Calu3 (cell line): ENCODE measurements around the gene EOMES. TPM values are rescaled to one million over a fixed set of nuclear protein-coding genes. Genes with fewer than 3 reads are reported as not detected.

ENCODE experiments used
- BruUV-seq: library from RNA; stranded (reverse); fragments of 400-500 nt; replicated peaks from 2 replicates; lab custom pipeline; 2021; lab: Mats Ljungman, UMichigan
- CTCF ChIA-PET: fragments of 300-600 bp; sonication (Branson Sonifier 250); formaldehyde crosslinking; loops from one replicate; lab custom pipeline; 2022; ENCODE audit warnings: antibody characterized with exemption; lab: Charles Lee
- DNase-seq: peaks from one replicate; pipeline ENCODE4 v3.0.0; 2022
- H3K27ac Mint-ChIP-seq: one replicate; pipeline ENCODE4 v1.8.0; 2022; ENCODE audit warnings: mixed read lengths; ENCODE audit not compliant: unreplicated experiment
- H3K27me3 Mint-ChIP-seq: one replicate; pipeline ENCODE4 v1.8.0; 2022; ENCODE audit warnings: mixed read lengths; ENCODE audit not compliant: unreplicated experiment
- H3K36me3 Mint-ChIP-seq: one replicate; pipeline ENCODE4 v1.8.0; 2022; ENCODE audit warnings: mild to moderate bottlenecking, moderate library complexity, mixed read lengths; ENCODE audit not compliant: insufficient read depth, unreplicated experiment
- H3K4me1 Mint-ChIP-seq: one replicate; pipeline ENCODE4 v1.8.0; 2022; ENCODE audit warnings: mild to moderate bottlenecking, low read depth, mixed read lengths; ENCODE audit not compliant: unreplicated experiment
- H3K4me3 Mint-ChIP-seq: one replicate; pipeline ENCODE4 v1.8.0; 2022; ENCODE audit warnings: mild to moderate bottlenecking, low read depth, moderate library complexity, mixed read lengths; ENCODE audit not compliant: unreplicated experiment
- H3K9me3 Mint-ChIP-seq: one replicate; pipeline ENCODE4 v1.8.0; 2022; ENCODE audit warnings: low read depth, mixed read lengths; ENCODE audit not compliant: unreplicated experiment
- CTCF ChIP-seq: fragments of 200-600 bp; IDR thresholded peaks from one replicate; pipeline ENCODE4 v1.8.0; 2022; ENCODE audit warnings: antibody characterized with exemption; ENCODE audit not compliant: unreplicated experiment
- intact Hi-C: fragments of 100-400 bp; cut with micrococcal nuclease; formaldehyde crosslinking; loops from one replicate; pipeline ENCODE4 v1.10.0; 2022; ENCODE audit not compliant: unreplicated experiment
- total RNA-seq: library from RNA; stranded (reverse); gene quantifications from 2 replicates; pipeline ENCODE4 v1.2.3, GENCODE V29; 2022

The EOMES gene
- total RNA-seq, 1 experiment from 2014 or later = 0.61 TPM

- H3K4me3 Mint-ChIP-seq = no peak overlapping the region
- peaks cover 5% of the 10 kb centered on the region for H3K36me3 Mint-ChIP-seq
- CTCF ChIA-PET = no interaction called here
- intact Hi-C loops = no loop called here
- no peaks in the 10 kb centered on the region for H3K4me1 Mint-ChIP-seq
- no peak for TF ChIP-seq CTCF
- no TSS peak for BruUV-seq
- no peak overlapping the region for H3K27ac Mint-ChIP-seq
- no peaks in the 10 kb centered on the region for H3K9me3 Mint-ChIP-seq
- peaks cover 19% of the 10 kb centered on the region for H3K27me3 Mint-ChIP-seq
- DNase-seq = no peak
These were observed 34.8 kb upstream of the EOMES start for GRCh38 chr3:27756877-27757276.

GRCh38 chr3:27752926-27753325, 30.8 kb upstream of the EOMES start:
- H3K4me3 Mint-ChIP-seq = no peak overlapping the region
- H3K27me3 Mint-ChIP-seq = peaks cover 19% of the 10 kb centered on the region
- no peaks in the 10 kb centered on the region for H3K4me1 Mint-ChIP-seq
- H3K36me3 Mint-ChIP-seq = peaks cover under 1% of the 10 kb centered on the region
- BruUV-seq = no TSS peak
- CTCF ChIA-PET = no interaction called here
- intact Hi-C loops = no loop called here
- no peaks in the 10 kb centered on the region for H3K9me3 Mint-ChIP-seq
- no peak for TF ChIP-seq CTCF
- no peak overlapping the region for H3K27ac Mint-ChIP-seq
- DNase-seq = no peak

- H3K4me1 Mint-ChIP-seq = no peaks in the 10 kb centered on the region
- no peak overlapping the region for H3K4me3 Mint-ChIP-seq
- H3K27me3 Mint-ChIP-seq = peaks cover 3% of the 10 kb centered on the region
- TF ChIP-seq CTCF = no peak
- BruUV-seq = no TSS peak
- no peak overlapping the region for H3K27ac Mint-ChIP-seq
- intact Hi-C loops = no loop called here
- DNase-seq = no peak
- H3K36me3 Mint-ChIP-seq = no peaks in the 10 kb centered on the region
- H3K9me3 Mint-ChIP-seq = no peaks in the 10 kb centered on the region
- CTCF ChIA-PET = interaction anchor here (0.7 to 1.2 kb wide), 2 partner anchors 11 to 1470 kb away, joined by 3 to 5 read pairs; no protein-coding TSS in a partner anchor
These were observed 27.5 kb upstream of the EOMES start for GRCh38 chr3:27749643-27750042.

GRCh38 chr3:27746838-27747237, 24.7 kb upstream of the EOMES start:
- BruUV-seq = no TSS peak
- DNase-seq = no peak
- no peaks in the 10 kb centered on the region for H3K36me3 Mint-ChIP-seq
- no peak for TF ChIP-seq CTCF
- H3K4me1 Mint-ChIP-seq = no peaks in the 10 kb centered on the region
- H3K4me3 Mint-ChIP-seq = no peak overlapping the region
- H3K27ac Mint-ChIP-seq = no peak overlapping the region
- no peaks in the 10 kb centered on the region for H3K27me3 Mint-ChIP-seq
- H3K9me3 Mint-ChIP-seq = peaks cover 4% of the 10 kb centered on the region
- CTCF ChIA-PET = interaction anchor here (0.5 kb wide), 1 partner anchor 284 kb away, joined by 3 read pairs; no protein-coding TSS in a partner anchor
- intact Hi-C loops = no loop called here
